DND-41 (cell line): ENCODE measurements around the gene BRPF1.

ENCODE experiments used
- ATAC-seq: fragments of 200-7000 bp; cut with Tn5 transposase; 3 replicates; pipeline ENCODE4 v1.9.1; 2021; ENCODE audit warnings: low read depth; ENCODE audit not compliant: insufficient read depth
- DNase-seq: peaks from one replicate; pipeline ENCODE4 v3.0.0-alpha.2; 2020
- H2AFZ ChIP-seq: 2 replicates; pipeline ENCODE4 v1.6.0; 2012; ENCODE audit warnings: low read depth, low read length
- H3K27ac ChIP-seq: 2 replicates; pipeline ENCODE4 v1.5.1; 2012; ENCODE audit warnings: low read length, inconsistent platforms
- H3K27me3 ChIP-seq: fragments of 200-600 bp; sonication (generic); 2 replicates; pipeline ENCODE4 v1.6.0; 2012; ENCODE audit warnings: low read length, mild to moderate bottlenecking, inconsistent platforms; ENCODE audit not compliant: insufficient read depth, poor library complexity
- H3K36me3 ChIP-seq: 2 replicates; pipeline ENCODE4 v1.5.1; 2012; ENCODE audit warnings: low read length, inconsistent platforms; ENCODE audit not compliant: insufficient read depth
- H3K4me1 ChIP-seq: 2 replicates; pipeline ENCODE4 v1.5.1; 2012; ENCODE audit warnings: mild to moderate bottlenecking, low read length; ENCODE audit not compliant: insufficient read depth
- H3K4me2 ChIP-seq: 2 replicates; pipeline ENCODE4 v1.6.0; 2012; ENCODE audit warnings: mild to moderate bottlenecking, moderate library complexity, low read length, inconsistent platforms; ENCODE audit not compliant: insufficient read depth
- H3K4me3 ChIP-seq, 2 experiments: fragments of 200-600 bp in 1 of 2; shearing (Covaris generic) in 1 of 2; 2 replicates each; pipeline ENCODE4 v1.5.1; 2012 to 2016; ENCODE audit warnings: inconsistent platforms in 2 of 2, low read length in 2 of 2, mild to moderate bottlenecking in 2 of 2, low read depth in 1 of 2, moderate library complexity in 1 of 2
- H3K79me2 ChIP-seq: 2 replicates; pipeline ENCODE4 v1.6.0; 2012; ENCODE audit warnings: low read length, inconsistent platforms; ENCODE audit not compliant: insufficient read depth
- H3K9ac ChIP-seq: 2 replicates; pipeline ENCODE4 v1.6.0; 2012; ENCODE audit warnings: low read depth, mild to moderate bottlenecking, inconsistent platforms, low read length, moderate library complexity
- H3K9me3 ChIP-seq: 2 replicates; pipeline ENCODE4 v1.5.1; 2012; ENCODE audit warnings: low read length, moderate library complexity, mild to moderate bottlenecking, inconsistent platforms; ENCODE audit not compliant: insufficient read depth, severe bottlenecking
- H4K20me1 ChIP-seq: 2 replicates; pipeline ENCODE4 v1.6.0; 2012; ENCODE audit warnings: low read length; ENCODE audit not compliant: insufficient read depth
- CTCF ChIP-seq: IDR thresholded peaks from 2 replicates; pipeline ENCODE4 v1.5.1; 2012; ENCODE audit warnings: borderline replicate concordance, low read length, moderate library complexity, mild to moderate bottlenecking; ENCODE audit not compliant: poor library complexity, severe bottlenecking; ENCODE audit errors: extremely low read depth
- EZH2 ChIP-seq: IDR thresholded peaks from 3 replicates; pipeline ENCODE4 v1.6.1; 2012; ENCODE audit warnings: borderline replicate concordance, low read depth, mild to moderate bottlenecking, moderate library complexity, low read length, inconsistent platforms; ENCODE audit not compliant: severe bottlenecking

Gene BRPF1

GRCh38 chr3:9701006-9701405 is 30.5 kb upstream of the BRPF1 start:
- Histone ChIP-seq H3K4me3 (no peak overlapping the region), H3K4me2 (no peak overlapping the region), H3K36me3 (peaks cover 53% of the 10 kb centered on the region), H3K27me3 (no peaks in the 10 kb centered on the region), H3K27ac (no peak overlapping the region), H3K9me3 (no peaks in the 10 kb centered on the region), H3K9ac (no peak overlapping the region), H3K4me1 (no peaks in the 10 kb centered on the region), H2AFZ (no peak overlapping the region), H3K79me2 (no peaks in the 10 kb centered on the region), H4K20me1 (no peaks in the 10 kb centered on the region)
- no peak for DNase-seq
- no peak; the same call in 2 of the 3 replicates for ATAC-seq
- no peak for TF ChIP-seq EZH2
- no peak for TF ChIP-seq CTCF

GRCh38 chr3:9701711-9702110 is 29.8 kb upstream of the BRPF1 start:
- H4K20me1 ChIP-seq, result no peaks in the 10 kb centered on the region
- DNase-seq (no peak), ATAC-seq (no peak)
- H3K36me3 ChIP-seq, result peaks cover 48% of the 10 kb centered on the region
- H2AFZ ChIP-seq, result no peak overlapping the region
- H3K27me3 ChIP-seq, result no peaks in the 10 kb centered on the region
- H3K27ac ChIP-seq, result no peak overlapping the region
- no peak overlapping the region for H3K9ac ChIP-seq
- H3K79me2 ChIP-seq, result no peaks in the 10 kb centered on the region
- H3K4me2 ChIP-seq, result no peak overlapping the region
- no peaks in the 10 kb centered on the region for H3K9me3 ChIP-seq
- TF ChIP-seq CTCF, result no peak
- TF ChIP-seq EZH2, result no peak
- no peaks in the 10 kb centered on the region for H3K4me1 ChIP-seq
- no peak overlapping the region for H3K4me3 ChIP-seq

- Histone ChIP-seq H3K27me3 (no peaks in the 10 kb centered on the region), H3K4me1 (no peaks in the 10 kb centered on the region), H3K27ac (no peak overlapping the region), H3K9ac (no peak overlapping the region), H2AFZ (no peak overlapping the region), H4K20me1 (no peaks in the 10 kb centered on the region), H3K4me3 (no peak overlapping the region), H3K79me2 (no peaks in the 10 kb centered on the region), H3K4me2 (no peak overlapping the region), H3K36me3 (peaks cover 33% of the 10 kb centered on the region), H3K9me3 (no peaks in the 10 kb centered on the region)
- ATAC-seq (no peak), DNase-seq (no peak)
- no peak for TF ChIP-seq CTCF
- no peak for TF ChIP-seq EZH2
These were observed 28.3 kb upstream of the BRPF1 start for GRCh38 chr3:9703240-9703639.

- Histone ChIP-seq H3K4me2 (no peak within 1 kb of the TSS), H3K36me3 (peaks cover 30% of the 10 kb centered on the region), H3K27me3 (no peaks in the 10 kb centered on the region), H3K27ac (no peak within 1 kb of the TSS), H3K4me1 (no peaks in the 10 kb centered on the region), H3K4me3 (no peak within 1 kb of the TSS), H4K20me1 (no peaks in the 10 kb centered on the region), H3K79me2 (no peaks in the 10 kb centered on the region), H2AFZ (no peak within 1 kb of the TSS), H3K9ac (no peak within 1 kb of the TSS), H3K9me3 (no peaks in the 10 kb centered on the region)
- TF ChIP-seq CTCF (no peak), EZH2 (no peak)
- DNase-seq, result no peak
- no peak for ATAC-seq
These were observed 27.7 kb upstream of the BRPF1 start, which contains the start of gene CPNE9 for GRCh38 chr3:9703736-9704346. TSS of gene CPNE9 (plus strand) at chr3:9703833. CDS start at chr3:9703997, 164 bp downstream.
